ENCODE data around the gene GPR160. TPM values are rescaled to one million over a fixed set of nuclear protein-coding genes. Genes with fewer than 3 reads are reported as not detected.

Gene GPR160
- total and polyA plus RNA-seq, 7 donors: 0.42 to 1.2 (median 0.81) TPM

DNA sequence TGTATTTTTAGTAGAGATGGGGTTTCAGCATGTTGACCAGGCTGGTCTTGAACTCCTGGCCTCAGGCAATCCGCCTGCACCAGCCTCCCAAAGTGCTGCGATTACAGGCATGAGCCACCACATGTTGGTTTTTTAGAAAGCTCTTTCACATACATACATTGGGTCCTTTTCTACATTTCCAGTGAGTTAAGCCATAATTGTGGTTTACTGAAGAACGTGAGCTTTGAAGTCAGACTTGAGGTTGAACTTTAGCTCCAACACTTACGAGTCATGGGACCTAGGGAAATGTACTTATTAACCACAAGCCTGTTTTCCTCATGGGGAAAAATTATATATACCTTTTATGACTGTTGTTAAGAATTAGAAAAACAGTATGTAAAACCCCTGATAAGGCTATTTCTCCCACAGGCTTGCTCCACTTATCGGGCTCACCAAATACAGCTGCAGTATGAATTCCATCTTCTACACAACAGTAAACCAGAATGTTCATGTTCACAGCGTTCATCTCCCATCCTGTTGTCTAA lies 39.0 kb downstream of the GPR160 start:
- no peak for TF ChIP-seq CTCF (IDR thresholded peaks at IDR 0.05)
- DNase-seq (no peak), ATAC-seq (no peak)
- Histone ChIP-seq H3K36me3 (ENCODE audit: insufficient read depth in 1 of 2, low read depth in 1 of 2) (no peaks in the 10 kb centered on the region), H3K27me3 (ENCODE audit: insufficient read depth in 3 of 3, low read length in 2 of 3) (no peaks in the 10 kb centered on the region), H3K9me3 (no peaks in the 10 kb centered on the region), H3K4me3 (no peak overlapping the region), H3K27ac (no peak overlapping the region), H3K4me1 (no peaks in the 10 kb centered on the region)
- intact Hi-C loops (cut with DNase I): no loop called here
- 92 to 96% (median 94%) methylated on average over 6 of the region's 6 CpGs for WGBS, 3 donors

DNA sequence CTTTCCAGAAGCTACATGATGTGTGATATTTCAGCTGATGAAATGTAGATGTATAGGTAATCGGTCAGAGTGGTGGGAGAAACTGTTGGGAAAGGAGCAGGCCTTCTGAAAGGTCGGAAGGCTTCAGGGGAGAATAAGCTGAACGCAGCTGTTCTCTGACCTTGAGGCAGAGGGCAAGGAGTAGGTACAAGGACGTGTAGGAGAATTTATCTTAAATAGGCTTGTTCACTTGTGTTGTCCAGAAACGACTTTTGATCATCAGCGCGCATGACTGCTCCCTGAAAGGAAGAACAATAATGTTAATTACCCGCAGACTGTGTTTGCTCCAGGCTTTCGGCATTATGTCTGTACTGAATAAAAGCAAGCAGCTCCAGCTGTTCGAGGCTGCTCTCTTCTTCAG lies 39.6 kb downstream of the GPR160 start:
- Histone ChIP-seq H3K27me3 (ENCODE audit: insufficient read depth in 3 of 3, low read length in 2 of 3) (no peaks in the 10 kb centered on the region), H3K36me3 (ENCODE audit: insufficient read depth in 1 of 2, low read depth in 1 of 2) (peaks cover 0 to 2% of the 10 kb centered on the region in 2 donors), H3K27ac (no peak overlapping the region), H3K4me3 (no peak overlapping the region), H3K9me3 (no peaks in the 10 kb centered on the region), H3K4me1 (no peaks in the 10 kb centered on the region)
- intact Hi-C loops (cut with DNase I): no loop called here
- 75 to 81% (median 80%) methylated on average over 10 of the region's 10 CpGs for WGBS, 3 donors
- ATAC-seq (no peak), DNase-seq (no peak)
- no peak for TF ChIP-seq CTCF (IDR thresholded peaks at IDR 0.05)

DNA sequence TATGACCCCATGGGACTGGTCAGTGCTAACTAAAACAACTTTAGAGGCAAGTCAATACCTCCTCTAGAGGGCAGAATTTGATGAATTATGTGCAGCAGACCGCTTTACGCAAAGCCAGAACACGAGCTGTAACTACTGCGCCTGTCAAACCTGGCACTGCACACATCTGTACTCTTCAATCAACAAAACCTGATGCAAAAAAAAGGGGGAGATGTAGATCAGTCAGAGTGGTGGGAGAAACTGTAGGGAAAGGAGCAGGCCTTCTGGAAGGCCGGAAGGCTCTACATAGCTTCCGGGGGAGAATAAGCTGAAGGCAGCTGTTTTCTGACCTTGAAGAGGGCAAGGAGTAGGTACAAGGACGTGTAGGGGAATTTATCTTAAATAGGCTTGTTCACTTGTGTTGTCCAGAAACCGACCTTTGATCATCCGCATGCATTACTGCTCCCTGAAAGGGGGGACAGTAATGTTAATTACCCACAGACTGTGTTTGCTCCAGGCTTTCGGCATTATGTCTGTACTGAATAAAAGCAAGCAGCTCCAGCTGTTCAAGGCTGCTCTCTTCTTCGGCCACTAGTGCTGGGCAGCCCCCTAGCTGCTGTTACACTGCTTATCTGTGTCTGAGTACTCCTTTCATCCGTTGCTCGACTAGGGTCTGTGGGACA lies 41.0 kb downstream of the GPR160 start:
- DNase-seq (no peak), ATAC-seq (no peak)
- no peak for TF ChIP-seq CTCF (IDR thresholded peaks at IDR 0.05)
- H3K9me3 ChIP-seq: no peaks in the 10 kb centered on the region
- no peaks in the 10 kb centered on the region for H3K27me3 ChIP-seq (ENCODE audit: insufficient read depth in 3 of 3, low read length in 2 of 3)
- intact Hi-C loops (cut with DNase I): no loop called here
- H3K4me1 ChIP-seq: no peaks in the 10 kb centered on the region
- no peak overlapping the region for H3K4me3 ChIP-seq
- H3K27ac ChIP-seq: no peak overlapping the region
- WGBS, 3 donors: 71 to 76% (median 75%) methylated on average over 13 of the region's 13 CpGs
- peaks cover 0 to 5% of the 10 kb centered on the region in 2 donors for H3K36me3 ChIP-seq (ENCODE audit: insufficient read depth in 1 of 2, low read depth in 1 of 2)

GRCh38 chr3:170079536-170080165 lies 41.9 kb downstream of the GPR160 start:
- 81 to 86% (median 83%) methylated on average over 2 of the region's 2 CpGs for WGBS, 3 donors
- ATAC-seq: no peak
- no peak for TF ChIP-seq CTCF (IDR thresholded peaks at IDR 0.05)
- intact Hi-C loops (cut with DNase I): no loop called here
- no peak overlapping the region for H3K4me3 ChIP-seq
- no peaks in the 10 kb centered on the region for H3K4me1 ChIP-seq
- H3K27ac ChIP-seq: no peak overlapping the region
- H3K36me3 ChIP-seq (ENCODE audit: insufficient read depth in 1 of 2, low read depth in 1 of 2): peaks cover 0 to 14% of the 10 kb centered on the region in 2 donors
- H3K27me3 ChIP-seq (ENCODE audit: insufficient read depth in 3 of 3, low read length in 2 of 3): no peaks in the 10 kb centered on the region
- DNase-seq: no peak
- H3K9me3 ChIP-seq: no peaks in the 10 kb centered on the region
